Testis (tissue), 3 donors: Measurements from ENCODE around the gene PRR23E. TPM values are rescaled to one million over a fixed set of nuclear protein-coding genes. Genes with fewer than 3 reads are reported as not detected.

Experiments used
- DNase-seq: peaks from one replicate; pipeline ENCODE4 v3.0.0-alpha.2; 2019
- H3K27ac ChIP-seq, 2 donors: fragments of 200-600 bp; sonication (generic); one replicate each; pipeline ENCODE4 v1.5.1; 2019
- H3K27me3 ChIP-seq: fragments of 200-600 bp; sonication (generic); one replicate; pipeline ENCODE4 v1.5.1; 2019
- H3K36me3 ChIP-seq: fragments of 200-600 bp; sonication (generic); one replicate; pipeline ENCODE4 v1.5.1; 2017; ENCODE audit warnings: low read depth; ENCODE audit errors: missing control alignments
- H3K4me1 ChIP-seq: fragments of 200-600 bp; sonication (generic); one replicate; pipeline ENCODE4 v1.5.1; 2019
- H3K4me3 ChIP-seq, 2 donors: fragments of 200-600 bp; sonication (generic); one replicate each; pipeline ENCODE4 v1.5.1; 2017 to 2019
- H3K9me3 ChIP-seq: fragments of 200-600 bp; sonication (generic); one replicate; pipeline ENCODE4 v1.5.1; 2017
- CTCF ChIP-seq, 3 experiments: fragments of 450-650 bp in 2 of 3; fragments of 200-600 bp in 1 of 3; sonication (generic) in 1 of 3; IDR thresholded peaks; one replicate each; pipeline ENCODE4 v1.5.1; 2016 to 2019; ENCODE audit warnings: antibody characterized with exemption in 3 of 3, mild to moderate bottlenecking in 2 of 3, moderate library complexity in 1 of 3
- POLR2A ChIP-seq: fragments of 450-650 bp; IDR thresholded peaks from one replicate; pipeline ENCODE4 v1.6.1; 2017; ENCODE audit warnings: antibody characterized with exemption, mild to moderate bottlenecking, moderate library complexity
- WGBS, 2 donors: methylation state at CpG; one replicate each; pipeline ENCODE4 v1.1.5; 2018; 5-methylcytosine and 5-hydroxymethylcytosine counted together
- intact Hi-C: fragments of 100-400 bp; cut with DNase I; formaldehyde crosslinking; loops from one replicate; pipeline ENCODE4 v1.15.1; 2023; ENCODE audit warnings: low total_unique reads
- polyA plus RNA-seq: library from polyadenylated mRNA; stranded (reverse); fragments of 350-450 nt; fragmentation: Illumina TruSeq; extraction: RNeasy Lipid Tissue Mini Kit (QIAGEN cat#74804); gene quantifications from one replicate; pipeline ENCODE4 v1.2.3, GENCODE V29; 2014; ENCODE audit warnings: low read depth, low replicate concordance; ENCODE audit not compliant: insufficient read depth
- total RNA-seq, 2 donors: library from RNA; depleted of rRNA; stranded (reverse); fragments of >200 nt; gene quantifications; one replicate each; pipeline ENCODE4 v1.2.3, GENCODE V29; 2016

Gene PRR23E
- total and polyA plus RNA-seq, 3 donors from 2014 or later = 0.87 to 1.5 (median 1.0) TPM

GRCh38 chr3:127173516-127174166 lies 19.3 kb upstream of the PRR23E start:
- Histone ChIP-seq H3K27ac (no peak overlapping the region), H3K4me3 (no peak overlapping the region), H3K4me1 (no peaks in the 10 kb centered on the region), H3K27me3 (no peaks in the 10 kb centered on the region), H3K9me3 (no peaks in the 10 kb centered on the region), H3K36me3 (no peaks in the 10 kb centered on the region)
- DNase-seq = no peak
- TF ChIP-seq POLR2A = no peak
- TF ChIP-seq CTCF (IDR thresholded peaks at IDR 0.05) = no peak
- intact Hi-C loops = no loop called here
- 64 to 87% methylated on average over 2 to 5 of the region's 5 CpGs for WGBS, 2 donors

- H3K9me3 ChIP-seq = no peaks in the 10 kb centered on the region
- H3K36me3 ChIP-seq = no peaks in the 10 kb centered on the region
- no peak for DNase-seq
- intact Hi-C loops = no loop called here
- no peaks in the 10 kb centered on the region for H3K27me3 ChIP-seq
- no peaks in the 10 kb centered on the region for H3K4me1 ChIP-seq
- WGBS, 2 donors = 64 to 74% methylated on average over 3 to 4 of the region's 4 CpGs
- no peak overlapping the region for H3K4me3 ChIP-seq
- TF ChIP-seq POLR2A (no peak), CTCF (IDR thresholded peaks at IDR 0.05) (no peak)
- no peak overlapping the region for H3K27ac ChIP-seq
These were observed 18.6 kb upstream of the PRR23E start for GRCh38 chr3:127174284-127174683.

GRCh38 chr3:127174715-127175140 lies 18.2 kb upstream of the PRR23E start:
- no peaks in the 10 kb centered on the region for H3K27me3 ChIP-seq
- no peak overlapping the region for H3K4me3 ChIP-seq
- no peaks in the 10 kb centered on the region for H3K4me1 ChIP-seq
- no peaks in the 10 kb centered on the region for H3K36me3 ChIP-seq
- H3K9me3 ChIP-seq = no peaks in the 10 kb centered on the region
- no peak overlapping the region for H3K27ac ChIP-seq
- intact Hi-C loops = no loop called here
- WGBS, 2 donors = 94% methylated on average over 2 of the region's 2 CpGs; no CpG with 5 or more reads in 1 of the 2 donors
- no peak for DNase-seq
- TF ChIP-seq CTCF (IDR thresholded peaks at IDR 0.05) (no peak), POLR2A (no peak)

GRCh38 chr3:127175272-127175671 lies 17.7 kb upstream of the PRR23E start:
- no peaks in the 10 kb centered on the region for H3K4me1 ChIP-seq
- H3K36me3 ChIP-seq = no peaks in the 10 kb centered on the region
- no peak overlapping the region for H3K27ac ChIP-seq
- DNase-seq = no peak
- TF ChIP-seq POLR2A (no peak), CTCF (IDR thresholded peaks at IDR 0.05) (no peak)
- H3K27me3 ChIP-seq = no peaks in the 10 kb centered on the region
- H3K4me3 ChIP-seq = no peak overlapping the region
- intact Hi-C loops = no loop called here
- 78 to 85% methylated on average over 11 of the region's 11 CpGs for WGBS, 2 donors
- H3K9me3 ChIP-seq = no peaks in the 10 kb centered on the region

- no peak overlapping the region for H3K4me3 ChIP-seq
- no peaks in the 10 kb centered on the region for H3K36me3 ChIP-seq
- intact Hi-C loops = no loop called here
- no peaks in the 10 kb centered on the region for H3K27me3 ChIP-seq
- WGBS, 2 donors = 56 to 67% methylated on average over 1 of the region's 1 CpG
- peak; percentile 32 for DNase-seq
- H3K27ac ChIP-seq = no peak overlapping the region
- TF ChIP-seq POLR2A (no peak), CTCF (IDR thresholded peaks at IDR 0.05) (no peak)
- no peaks in the 10 kb centered on the region for H3K9me3 ChIP-seq
- H3K4me1 ChIP-seq = no peaks in the 10 kb centered on the region
These were observed 15.7 kb upstream of the PRR23E start for GRCh38 chr3:127177226-127177625.
